Activated effector memory CD4-positive, alpha-beta T cell treated with Interleukin-2 at 50 U/mL for 16 hours (primary cell): ENCODE measurements around the gene PPP1R18.
"Not testable (repeated sequence)": the region's sequence is repeated elsewhere in the genome, so short reads cannot be mapped to it uniquely, and the experiment has no call there.

Experiments used
- DNase-seq: peaks from one replicate; pipeline ENCODE4 v3.0.0-alpha.2; 2020

Gene PPP1R18

DNA sequence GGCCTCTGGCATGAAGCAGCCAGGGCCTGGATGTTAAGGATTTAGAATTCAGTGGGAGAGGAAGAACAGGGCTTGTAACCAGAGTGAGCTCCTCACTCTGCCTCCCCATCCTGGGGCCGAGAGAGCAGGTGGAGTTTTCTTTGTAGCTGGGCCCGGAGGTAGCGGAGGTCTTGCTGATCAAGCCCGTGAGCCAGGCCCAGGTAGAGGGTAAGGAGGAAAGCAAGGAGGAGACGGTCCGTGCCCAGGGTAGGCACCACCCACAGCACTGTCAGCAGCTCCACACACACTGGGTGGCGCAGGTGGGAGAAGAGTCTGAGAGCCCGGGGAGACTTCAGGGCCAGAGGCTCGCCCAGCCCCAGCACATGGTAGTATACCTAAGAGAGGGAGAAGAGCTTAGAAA lies 2.1 kb upstream of the PPP1R18 start:
- no peak for DNase-seq

GRCh38 chr6:30687659-30688431 lies 1.4 kb upstream of the PPP1R18 start:
- no peak for DNase-seq

- DNase-seq, result peak; percentile 69
These were observed 638 bp upstream of the PPP1R18 start for GRCh38 chr6:30686908-30687658.

DNA sequence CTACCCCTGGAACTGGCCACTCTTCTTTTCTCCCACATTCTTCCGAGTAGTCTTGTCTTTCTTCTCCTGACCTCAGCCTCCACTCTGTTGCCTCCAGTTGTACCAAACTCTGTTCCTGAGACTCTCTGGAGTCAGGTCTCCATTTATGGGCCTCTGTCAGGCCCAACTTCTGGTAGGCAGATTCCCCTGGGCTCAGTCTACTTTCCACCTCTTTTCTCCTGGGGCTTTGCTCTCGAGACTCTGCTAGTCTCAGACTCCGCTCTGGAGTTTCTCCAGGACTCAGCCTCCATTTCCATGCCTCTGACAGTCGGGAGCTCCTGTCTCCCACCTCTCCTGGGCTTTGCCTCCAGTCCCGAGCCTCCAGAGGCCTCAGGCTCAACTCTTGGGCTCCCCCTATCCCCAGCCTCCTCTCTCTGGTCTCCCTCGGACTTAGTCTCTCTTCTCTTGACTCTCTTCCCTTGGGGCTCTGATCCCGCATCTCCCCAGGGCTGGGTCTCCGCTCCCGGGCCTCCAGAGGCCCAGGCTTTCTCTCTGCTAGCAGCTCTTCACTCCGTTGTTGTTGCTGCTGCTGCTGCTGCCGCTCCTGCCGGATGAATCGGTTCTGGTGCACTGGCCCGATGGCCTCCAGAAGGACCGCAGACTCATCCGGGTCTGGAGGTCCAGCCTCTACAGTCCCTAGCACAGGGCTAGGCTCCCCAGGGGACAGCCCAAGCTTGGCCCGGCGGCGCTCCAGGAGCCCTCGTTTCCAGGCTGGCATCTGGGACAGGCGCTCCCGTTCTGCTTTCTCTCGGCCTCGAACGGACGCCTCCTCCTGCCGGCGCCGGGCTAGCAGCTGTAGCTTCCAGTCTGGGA lies 1.1 kb downstream of the PPP1R18 start:
- DNase-seq, result no peak

DNA sequence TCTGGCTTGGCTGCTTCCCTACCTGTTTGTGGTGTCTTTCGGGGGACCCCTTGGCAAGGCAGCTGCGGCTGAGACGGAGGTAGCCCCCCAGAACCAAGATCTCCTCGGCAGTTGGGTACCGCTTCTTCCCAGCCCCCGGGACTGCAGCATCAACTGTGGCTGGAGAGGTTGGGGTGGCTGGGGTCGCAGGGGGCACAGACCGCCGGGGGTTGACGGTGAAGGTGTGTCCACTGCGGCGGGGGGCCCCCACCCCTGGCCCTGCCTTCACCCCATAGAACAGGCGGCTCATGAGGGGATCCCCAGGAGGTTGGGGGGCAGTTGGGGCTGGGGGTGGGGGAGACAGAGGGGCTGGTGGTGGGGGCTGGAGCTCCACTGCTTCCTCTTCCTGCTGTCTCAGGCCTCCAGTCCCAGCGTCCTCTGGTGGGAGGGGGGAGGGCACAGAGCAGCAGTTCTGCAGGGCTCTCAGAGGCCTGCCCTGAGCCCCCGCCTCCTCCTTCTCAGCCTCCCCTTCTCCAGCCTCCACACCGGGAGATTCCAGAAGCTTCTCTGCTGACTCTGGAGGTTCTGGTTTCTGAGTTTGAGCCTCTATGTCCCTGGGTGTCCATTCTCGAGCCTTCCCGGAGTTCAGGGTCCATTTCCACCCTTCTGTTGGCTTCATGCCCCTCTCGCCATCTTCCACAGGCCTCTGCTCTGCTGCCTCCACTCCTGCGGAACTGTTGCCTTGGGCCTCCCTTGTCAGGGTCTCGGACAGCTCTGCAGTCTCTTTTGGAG lies 1.9 kb downstream of the PPP1R18 start:
- DNase-seq, result peak; percentile 41

GRCh38 chr6:30683980-30684338 lies 2.5 kb downstream of the PPP1R18 start:
- DNase-seq, result no peak

DNA sequence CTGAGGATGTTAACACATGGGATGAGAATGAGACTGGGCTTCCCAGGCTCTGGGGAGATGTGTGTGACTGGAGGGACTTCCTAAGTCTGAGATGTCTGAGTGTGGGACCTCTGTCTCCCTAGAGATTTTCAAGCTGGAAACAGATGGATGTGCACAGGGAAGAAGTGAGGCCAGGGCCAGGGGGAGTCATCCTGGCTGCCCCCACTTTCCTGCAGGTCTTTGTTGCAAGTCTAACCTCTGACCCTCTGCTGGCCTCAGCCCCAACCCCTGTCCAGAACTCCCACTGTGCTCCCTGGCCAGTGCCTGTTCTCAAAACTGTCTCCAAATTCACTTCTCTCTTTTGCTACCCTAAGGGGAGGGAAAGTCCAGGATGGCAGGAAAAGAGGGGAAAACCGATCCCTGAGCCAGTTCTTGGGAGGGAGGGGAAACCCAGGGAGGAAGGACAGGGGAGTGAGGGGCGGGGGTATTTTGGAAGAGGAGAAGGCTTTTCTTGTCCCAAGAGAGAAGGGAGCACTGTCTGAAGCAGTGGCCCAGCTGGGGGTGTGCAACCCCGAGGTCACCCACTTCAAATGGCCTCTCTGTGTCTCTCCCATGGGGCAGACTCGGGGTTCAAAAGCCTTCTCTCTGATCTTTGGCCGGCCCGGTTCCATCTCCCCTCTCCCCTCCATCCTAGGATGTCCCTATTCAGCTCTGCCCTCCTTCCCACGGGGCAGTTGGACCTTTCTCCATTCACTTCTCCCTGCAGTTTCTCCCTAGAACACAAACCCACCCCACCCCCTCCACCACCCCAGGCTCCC lies 3.1 kb downstream of the PPP1R18 start:
- DNase-seq, result no peak

- DNase-seq, result peak; percentile 91
These were observed 4.0 kb downstream of the PPP1R18 start for GRCh38 chr6:30682143-30683117.

DNA sequence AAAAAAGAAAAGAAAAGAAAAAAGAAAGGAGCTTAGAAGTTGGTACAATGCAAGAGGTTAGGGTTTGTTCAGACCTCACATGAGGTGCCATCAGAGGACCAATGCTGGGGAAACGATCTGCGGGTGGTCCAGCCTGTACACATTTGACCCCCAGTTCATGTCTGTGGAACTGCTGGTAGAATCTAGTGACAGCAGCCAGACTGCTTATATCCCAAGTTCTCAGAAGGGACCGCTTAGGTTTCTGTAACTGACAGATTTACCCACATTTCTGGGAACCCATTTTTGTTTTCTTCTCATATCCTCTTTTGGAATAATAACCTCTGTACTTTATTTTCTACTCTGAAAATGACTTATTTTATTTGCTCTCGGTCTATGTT lies 4.7 kb downstream of the PPP1R18 start:
- DNase-seq, result no peak

GRCh38 chr6:30679765-30680535 lies 6.5 kb downstream of the PPP1R18 start:
- DNase-seq, result no peak

DNA sequence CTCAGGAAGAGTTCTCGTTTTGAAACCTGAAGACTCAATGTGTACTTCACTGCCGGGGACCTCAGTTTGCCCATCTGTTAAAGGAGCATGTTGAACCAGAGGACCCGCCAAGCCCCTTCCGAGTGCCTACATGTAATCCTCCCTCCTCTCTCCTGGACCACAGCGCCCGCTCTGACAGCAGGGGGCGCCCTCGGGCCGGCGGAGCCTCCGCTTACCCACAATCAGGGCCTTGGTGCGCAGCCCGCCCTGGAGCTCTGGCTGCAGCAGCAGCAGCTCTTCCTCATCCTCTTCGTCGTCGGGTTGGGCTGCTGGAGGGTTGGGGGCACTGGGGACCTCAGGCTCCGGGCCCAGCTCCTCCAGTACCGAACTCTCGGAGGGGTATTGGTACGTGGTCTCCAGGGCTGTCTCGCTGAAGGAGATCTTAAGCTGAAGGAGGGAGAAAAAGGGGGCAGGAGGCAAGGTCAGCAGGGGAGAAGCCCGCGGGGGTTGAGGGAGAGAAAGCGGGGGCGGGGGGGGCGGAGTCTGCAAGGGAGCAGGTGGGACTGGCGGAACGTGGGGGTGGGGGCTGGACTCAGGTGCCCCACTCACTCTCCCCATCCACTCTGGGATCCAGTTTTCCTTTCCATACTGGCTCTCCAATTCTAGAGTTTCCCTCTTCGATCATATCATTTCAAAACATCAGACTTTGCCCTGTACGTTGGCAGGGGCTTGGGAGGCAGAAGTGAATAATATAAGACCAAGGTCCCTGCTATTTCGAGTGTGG lies 7.3 kb downstream of the PPP1R18 start:
- peak; percentile 85 for DNase-seq

- DNase-seq, result no peak
These were observed 9.7 kb downstream of the PPP1R18 start for GRCh38 chr6:30676660-30677285.

DNA sequence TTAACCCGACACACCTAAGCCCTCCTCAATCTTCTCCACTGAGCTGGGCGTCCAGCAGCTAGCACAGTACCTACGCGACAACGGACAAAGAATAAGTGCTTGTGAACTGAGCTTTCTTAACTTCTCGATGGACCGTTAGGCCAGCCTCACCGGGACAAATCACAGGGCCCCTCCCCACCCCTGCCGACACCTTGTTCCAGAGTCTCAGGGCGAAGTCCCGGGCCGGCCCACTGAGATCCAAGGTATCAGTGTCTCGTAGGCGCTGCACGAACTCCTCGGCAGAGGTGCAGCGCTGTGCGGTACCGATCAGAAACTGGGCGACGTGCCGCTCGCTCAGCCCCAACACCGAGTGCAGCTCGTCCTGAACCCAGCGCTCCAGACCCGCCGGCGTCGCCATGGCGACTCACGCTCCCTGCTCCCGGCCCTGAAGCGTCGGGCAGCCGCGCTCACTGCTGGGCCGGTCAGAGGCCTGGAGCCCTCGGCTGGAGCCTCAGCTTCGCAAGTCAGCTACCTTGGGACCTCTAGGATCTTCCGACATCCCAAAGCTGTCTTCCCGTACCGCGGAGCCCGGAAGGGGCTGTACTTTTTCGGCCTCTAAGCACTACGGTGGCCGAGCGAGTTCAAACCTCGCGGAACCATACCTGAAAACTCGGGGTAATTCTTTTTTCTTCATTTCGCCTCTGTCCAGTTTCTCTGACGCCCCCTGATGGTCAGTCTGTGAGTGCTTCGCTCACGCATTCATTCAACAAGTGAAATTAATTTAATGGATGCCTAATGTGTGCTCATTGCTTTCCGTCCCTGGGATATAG lies 13.8 kb downstream of the PPP1R18 start, which contains the start of gene DHX16:
TSS of gene DHX16 (minus strand) at position 562 of the 809 bp plus-strand sequence. CDS start at position 397, 165 bp downstream.
- DNase-seq, result peak; percentile 83

- DNase-seq, result no peak
These were observed 15.5 kb downstream of the PPP1R18 start for GRCh38 chr6:30670760-30671527.

DNA sequence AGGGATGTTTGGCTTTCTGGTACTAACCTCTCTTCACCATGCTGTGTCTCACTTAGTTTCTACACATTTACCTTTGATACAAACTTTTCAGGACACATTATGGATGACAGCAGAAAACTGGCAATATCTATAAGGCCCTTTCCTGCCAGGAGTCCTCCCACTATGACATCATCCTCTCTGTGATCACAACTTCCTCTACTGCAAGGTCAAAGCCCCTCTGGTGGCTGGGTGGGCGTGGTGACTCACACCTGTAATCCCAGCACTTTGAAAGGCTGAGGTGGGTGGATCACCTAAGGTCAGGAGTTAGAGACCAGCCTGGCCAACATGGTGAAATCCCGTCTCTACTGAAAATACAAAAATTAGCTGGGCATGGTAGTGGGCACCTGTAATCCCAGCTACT lies 20.1 kb downstream of the PPP1R18 start:
- not testable (repeated sequence) for DNase-seq

- no peak for DNase-seq
These were observed 21.3 kb downstream of the PPP1R18 start for GRCh38 chr6:30664994-30665767.
